HepG2 (cell line): Measurements from ENCODE around the gene RBM26. TPM values are rescaled to one million over a fixed set of nuclear protein-coding genes. Genes with fewer than 3 reads are reported as not detected.
A peak's percentile ranks its signal among the peaks of the same experiment; 100 is the strongest.

Experiments
- CAMTA2 ChIP-seq: sonication (generic); formaldehyde crosslinking; IDR thresholded peaks from 2 replicates; pipeline ENCODE4 v1.4.0; 2020; ENCODE audit warnings: mild to moderate bottlenecking, missing genetic modification reagents, borderline replicate concordance
- CENPBD1 ChIP-seq: sonication (generic); formaldehyde crosslinking; IDR thresholded peaks from 2 replicates; pipeline ENCODE4 v1.8.0; 2022; ENCODE audit warnings: missing genetic modification reagents, low read depth, mild to moderate bottlenecking, borderline replicate concordance
- CREB3 ChIP-seq: sonication (generic); formaldehyde crosslinking; IDR thresholded peaks from 2 replicates; pipeline ENCODE4 v1.5.0; 2020; ENCODE audit warnings: missing genetic modification reagents
- FOXC1 ChIP-seq: sonication (generic); formaldehyde crosslinking; IDR thresholded peaks from 2 replicates; pipeline ENCODE4 v1.8.0; 2022; ENCODE audit warnings: mild to moderate bottlenecking, missing genetic modification reagents, borderline replicate concordance
- HOMEZ ChIP-seq: IDR thresholded peaks from 2 replicates; pipeline ENCODE4 v1.6.1; 2016; ENCODE audit warnings: low read depth
- LCORL ChIP-seq, 2 experiments: fragments of 450-650 bp in 1 of 2; sonication (generic) in 1 of 2; formaldehyde crosslinking in 1 of 2; IDR thresholded peaks; 2 replicates each; pipeline versions ENCODE4 v1.5.0 to v1.6.1; 2017 to 2020; ENCODE audit warnings: antibody characterized with exemption in 1 of 2, missing genetic modification reagents in 1 of 2
- PAF1 ChIP-seq: IDR thresholded peaks from 2 replicates; pipeline ENCODE4 v1.6.1; 2016; ENCODE audit warnings: missing genetic modification reagents, missing compliant biosample characterization
- PITX1 ChIP-seq: sonication (generic); formaldehyde crosslinking; IDR thresholded peaks from 2 replicates; pipeline ENCODE4 v1.5.1; 2020; ENCODE audit warnings: mild to moderate bottlenecking, missing genetic modification reagents
- POGK ChIP-seq: sonication (generic); formaldehyde crosslinking; conservative IDR thresholded peaks from 2 replicates; pipeline ENCODE4 v1.8.0; 2022; ENCODE audit warnings: mild to moderate bottlenecking, moderate library complexity, missing genetic modification reagents
- PRMT3 ChIP-seq: sonication (generic); formaldehyde crosslinking; IDR thresholded peaks from 2 replicates; pipeline ENCODE4 v1.8.1; 2022; ENCODE audit warnings: low read depth, mild to moderate bottlenecking, moderate library complexity, missing genetic modification reagents, borderline replicate concordance
- SP140L ChIP-seq: sonication (generic); formaldehyde crosslinking; IDR thresholded peaks from 2 replicates; pipeline ENCODE4 v1.4.0; 2020; ENCODE audit warnings: missing genetic modification reagents, borderline replicate concordance
- SUZ12 ChIP-seq: fragments of 150-350 bp; IDR thresholded peaks from 2 replicates; pipeline ENCODE4 v1.6.1; 2014; ENCODE audit warnings: low read depth, low read length
- TFDP2 ChIP-seq: sonication (generic); formaldehyde crosslinking; IDR thresholded peaks from 2 replicates; pipeline ENCODE4 v1.4.0; 2020; ENCODE audit warnings: missing genetic modification reagents
- ZBTB33 ChIP-seq: sonication (generic); formaldehyde crosslinking; IDR thresholded peaks from 2 replicates; pipeline ENCODE4 v1.4.0; 2020; ENCODE audit warnings: missing genetic modification reagents
- ZC3H13 ChIP-seq: sonication (generic); formaldehyde crosslinking; IDR thresholded peaks from 2 replicates; pipeline ENCODE4 v1.8.1; 2023; ENCODE audit warnings: mild to moderate bottlenecking, missing genetic modification reagents, moderate library complexity
- ZFP37 ChIP-seq: sonication (generic); formaldehyde crosslinking; IDR thresholded peaks from 2 replicates; pipeline ENCODE4 v1.4.0; 2020; ENCODE audit warnings: missing genetic modification reagents, borderline replicate concordance
- ZNF382 ChIP-seq: sonication (generic); formaldehyde crosslinking; IDR thresholded peaks from 2 replicates; pipeline ENCODE4 v1.5.0; 2020; ENCODE audit warnings: missing genetic modification reagents, mild to moderate bottlenecking, borderline replicate concordance
- ZNF550 ChIP-seq: sonication (generic); formaldehyde crosslinking; IDR thresholded peaks from 2 replicates; pipeline ENCODE4 v1.4.0; 2020; ENCODE audit warnings: mild to moderate bottlenecking, missing genetic modification reagents, borderline replicate concordance
- ZNF597 ChIP-seq: sonication (generic); formaldehyde crosslinking; IDR thresholded peaks from 2 replicates; pipeline ENCODE4 v1.5.0; 2020; ENCODE audit warnings: missing genetic modification reagents
- polyA plus RNA-seq, 8 experiments: library from polyadenylated mRNA; depleted of rRNA in 3 of 8; stranded (reverse) in 7 of 8; unstranded in 1 of 8; fragments of >200 nt; fragmentation: Illumina TruSeq in 4 of 8; extraction: Trizol in 4 of 8; gene quantifications; 2 replicates each; pipeline versions ENCODE4 v1.2.1 to v1.2.3, GENCODE V29; 2011 to 2016; ENCODE audit warnings: low read depth in 4 of 8, missing spikeins in 1 of 8, mixed read lengths in 1 of 8; ENCODE audit not compliant: insufficient read depth in 1 of 8
- total RNA-seq, 5 experiments: library from RNA; depleted of rRNA; stranded (reverse); fragments of >200 nt; fragmentation: Illumina TruSeq; extraction: Trizol; gene quantifications; 2 replicates each; pipeline ENCODE4 v1.2.3, GENCODE V29; 2016; ENCODE audit warnings: low read depth in 1 of 5

Gene RBM26
- total and polyA plus RNA-seq, 2 of the 13 experiments (the other 11 are each of a cell fraction or from before 2014, with no cell fraction given): 19.4 to 34.4 TPM

GRCh38 chr13:79393564-79394249 lies 12.3 kb downstream of the RBM26 start (continued):
- TF ChIP-seq HOMEZ (no peak; the same call in 1 of the 2 replicates), ZNF597 (CRISPR knock-in tag) (no peak), ZFP37 (no peak), FOXC1 (0 out of 2 replicates have a peak, but pooled peaks have one; percentile 44), ZBTB33 (CRISPR knock-in tag) (no peak), ZNF382 (CRISPR knock-in tag) (no peak), ZNF550 (CRISPR knock-in tag) (no peak), CENPBD1 (CRISPR knock-in tag) (no peak), SP140L (CRISPR knock-in tag) (0 out of 2 replicates have a peak, but pooled peaks have one; percentile 49), PRMT3 (no peak), POGK (CRISPR knock-in tag) (0 out of 2 replicates have a peak, but pooled peaks have one; percentile 16), TFDP2 (CRISPR knock-in tag) (peak; percentile 43; the same call in 1 of the 2 replicates), ZC3H13 (CRISPR knock-in tag) (no peak), SUZ12 (no peak), PITX1 (CRISPR knock-in tag) (peak; percentile 49), PAF1 (CRISPR knock-in tag) (no peak), LCORL (IDR thresholded peaks at IDR 0.05) (no peak), LCORL (CRISPR knock-in tag; IDR thresholded peaks at IDR 0.05) (peak; percentile 36; the same call in 1 of the 2 replicates), CAMTA2 (CRISPR knock-in tag) (no peak), CREB3 (CRISPR knock-in tag) (no peak)
